Keratinocyte (primary cell): Measurements from ENCODE around the gene SORBS2.

ENCODE experiments used
- CTCF ChIP-seq, 3 experiments: IDR thresholded peaks in 1 of 3; conservative IDR thresholded peaks in 1 of 3; optimal IDR thresholded peaks in 1 of 3; 2 replicates in 2 of 3; 3 replicates in 1 of 3; pipeline versions ENCODE3 to v1.5.1; 2011; ENCODE audit warnings: low read length in 3 of 3, mild to moderate bottlenecking in 3 of 3, moderate library complexity in 2 of 3, control low read depth in 1 of 3, inconsistent platforms in 1 of 3; ENCODE audit not compliant: insufficient read depth in 2 of 3; ENCODE audit errors: extremely low read depth in 1 of 3
- EZH2 ChIP-seq: IDR thresholded peaks from one replicate; pipeline ENCODE4 v1.6.1; 2012; ENCODE audit warnings: inconsistent platforms, mild to moderate bottlenecking, low read length, moderate library complexity

- no peak for TF ChIP-seq CTCF (optimal IDR thresholded peaks at IDR 0.05 in 1 of 3, IDR thresholded peaks at IDR 0.05 in 1 of 3, conservative IDR thresholded peaks at IDR 0.05 in 1 of 3; ENCODE audit: extremely low read depth in 1 of 3, insufficient read depth in 2 of 3, low read length in 3 of 3)
- TF ChIP-seq EZH2 = no peak
Measured at GRCh38 chr4:185700048-185700447, 111.9 kb downstream of the SORBS2 start.
